NB4 (cell line): ENCODE data around the gene SLC8A2.

Experiments
- POLR2A ChIP-seq: IDR thresholded peaks from 2 replicates; pipeline ENCODE4 v1.6.1; 2011; ENCODE audit warnings: mild to moderate bottlenecking; ENCODE audit not compliant: insufficient read length; ENCODE audit errors: extremely low read depth
- TF ChIP-seq, protein P1 (sequence below): IDR thresholded peaks from one replicate; pipeline ENCODE4 v1.5.1; 2012; ENCODE audit warnings: low read depth, low read length

GRCh38 chr19:47492137-47492533, 20.4 kb upstream of the SLC8A2 start:
- no peak for TF ChIP-seq POLR2A
- TF ChIP-seq, protein P1, sequence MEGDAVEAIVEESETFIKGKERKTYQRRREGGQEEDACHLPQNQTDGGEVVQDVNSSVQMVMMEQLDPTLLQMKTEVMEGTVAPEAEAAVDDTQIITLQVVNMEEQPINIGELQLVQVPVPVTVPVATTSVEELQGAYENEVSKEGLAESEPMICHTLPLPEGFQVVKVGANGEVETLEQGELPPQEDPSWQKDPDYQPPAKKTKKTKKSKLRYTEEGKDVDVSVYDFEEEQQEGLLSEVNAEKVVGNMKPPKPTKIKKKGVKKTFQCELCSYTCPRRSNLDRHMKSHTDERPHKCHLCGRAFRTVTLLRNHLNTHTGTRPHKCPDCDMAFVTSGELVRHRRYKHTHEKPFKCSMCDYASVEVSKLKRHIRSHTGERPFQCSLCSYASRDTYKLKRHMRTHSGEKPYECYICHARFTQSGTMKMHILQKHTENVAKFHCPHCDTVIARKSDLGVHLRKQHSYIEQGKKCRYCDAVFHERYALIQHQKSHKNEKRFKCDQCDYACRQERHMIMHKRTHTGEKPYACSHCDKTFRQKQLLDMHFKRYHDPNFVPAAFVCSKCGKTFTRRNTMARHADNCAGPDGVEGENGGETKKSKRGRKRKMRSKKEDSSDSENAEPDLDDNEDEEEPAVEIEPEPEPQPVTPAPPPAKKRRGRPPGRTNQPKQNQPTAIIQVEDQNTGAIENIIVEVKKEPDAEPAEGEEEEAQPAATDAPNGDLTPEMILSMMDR: no peak
